T-helper 17 cell (primary cell): ENCODE results near the gene PLEKHH2. TPM values are rescaled to one million over a fixed set of nuclear protein-coding genes. Genes with fewer than 3 reads are reported as not detected.
"Not testable (repeated sequence)": the region's sequence is repeated elsewhere in the genome, so short reads cannot be mapped to it uniquely, and the experiment has no call there.

Source experiments
- ATAC-seq: fragments of 150-1000 bp; cut with Tn5 transposase; 2 replicates; pipeline ENCODE4 v1.10.0; 2021; ENCODE audit warnings: mild to moderate bottlenecking, moderate library complexity
- DNase-seq, 3 donors: peaks; one replicate each; pipeline versions ENCODE4 v3.0.0 to v3.0.0-alpha.2; 2020 to 2021
- H3K9me3 ChIP-seq: one replicate; pipeline ENCODE4 v1.7.0; 2013; ENCODE audit warnings: low read length, mild to moderate bottlenecking; ENCODE audit not compliant: control insufficient read depth, poor library complexity, severe bottlenecking
- H3K27ac Mint-ChIP-seq: one replicate; pipeline ENCODE4 v1.8.0; 2022; ENCODE audit warnings: mild to moderate bottlenecking, moderate library complexity, mixed read lengths
- H3K27me3 Mint-ChIP-seq: one replicate; pipeline ENCODE4 v1.8.0; 2022; ENCODE audit warnings: mixed read lengths
- H3K36me3 Mint-ChIP-seq: one replicate; pipeline ENCODE4 v1.8.0; 2022; ENCODE audit warnings: low read depth, mixed read lengths
- H3K4me1 Mint-ChIP-seq: one replicate; pipeline ENCODE4 v1.8.0; 2022; ENCODE audit warnings: mild to moderate bottlenecking, mixed read lengths
- H3K4me3 Mint-ChIP-seq: one replicate; pipeline ENCODE4 v1.8.0; 2022; ENCODE audit warnings: mild to moderate bottlenecking, moderate library complexity, mixed read lengths
- total RNA-seq, 4 donors: library from RNA in 2 of 4; stranded (reverse) in 2 of 4; gene quantifications; one replicate each; pipeline ENCODE4 v1.2.3 and lab custom pipeline; 2022 to 2026

The PLEKHH2 gene
- total RNA-seq, 2 donors from 2014 or later = 0.75 TPM; not detected in 1

DNA sequence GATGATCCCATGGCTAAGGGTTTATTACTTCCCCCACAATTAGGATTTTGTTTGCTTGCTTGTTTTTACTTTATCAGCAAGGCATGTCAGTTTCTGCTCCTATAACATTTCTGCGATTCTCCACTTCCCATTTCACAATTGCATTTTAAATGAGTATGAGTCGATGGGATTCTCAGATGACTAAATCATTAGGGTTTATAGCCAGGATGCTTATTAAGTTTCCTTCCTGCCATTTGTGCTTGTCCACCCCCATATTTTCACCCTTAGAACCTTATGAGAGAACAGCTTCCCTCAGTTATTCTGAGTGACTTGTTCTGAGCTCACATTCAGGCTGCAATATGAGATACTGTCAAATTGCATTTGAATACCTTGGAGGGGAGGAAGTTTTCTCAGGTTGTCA lies 77.1 kb downstream of the PLEKHH2 start:
- Mint-ChIP-seq H3K36me3 (no peaks in the 10 kb centered on the region), H3K4me1 (peaks cover 3% of the 10 kb centered on the region), H3K27me3 (peaks cover 11% of the 10 kb centered on the region), H3K4me3 (no peak overlapping the region), H3K27ac (no peak overlapping the region)
- DNase-seq (no peak), ATAC-seq (no peak)
- H3K9me3 ChIP-seq = no peaks in the 10 kb centered on the region

DNA sequence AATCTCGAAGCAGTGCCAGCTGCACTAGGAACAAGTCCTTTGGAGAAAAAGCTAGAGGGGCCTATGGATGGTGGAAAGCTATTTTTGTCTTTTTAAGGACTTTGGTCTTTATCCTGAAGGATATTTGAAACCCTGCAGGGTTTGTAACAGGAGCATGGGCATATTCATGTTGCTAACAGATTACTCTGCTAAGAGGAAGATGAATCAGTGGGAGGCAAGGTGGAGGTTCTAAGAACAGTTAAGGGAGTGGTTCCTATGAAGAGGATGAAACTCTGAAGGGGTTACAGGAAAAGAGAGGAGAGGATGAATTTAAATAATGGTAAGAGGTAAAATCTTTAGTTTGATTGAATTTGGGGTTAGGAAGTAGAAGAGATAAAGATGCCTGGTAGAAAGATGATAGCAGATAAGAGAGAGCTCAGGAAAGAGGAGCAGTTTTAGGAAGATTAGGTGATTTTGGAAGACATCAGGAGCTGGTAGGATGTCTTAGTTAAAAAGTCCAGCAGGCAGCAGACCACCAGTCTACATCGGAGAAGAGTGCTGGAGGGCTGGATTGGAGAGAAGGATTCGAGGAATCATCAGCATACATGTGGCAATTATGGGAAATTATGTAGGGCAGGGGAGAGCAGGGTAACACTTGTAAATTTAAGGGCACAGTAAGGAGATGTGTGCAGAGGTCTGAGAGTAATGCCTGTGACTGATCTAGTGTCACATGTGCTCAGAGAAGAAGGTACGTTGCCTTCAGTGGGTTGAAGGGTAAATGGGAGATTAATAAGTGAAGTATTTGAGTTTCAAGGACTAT lies 78.4 kb downstream of the PLEKHH2 start:
- peaks cover 11% of the 10 kb centered on the region for H3K27me3 Mint-ChIP-seq
- no peak for DNase-seq
- no peak overlapping the region for H3K27ac Mint-ChIP-seq
- peaks cover 3% of the 10 kb centered on the region for H3K4me1 Mint-ChIP-seq
- no peak overlapping the region for H3K4me3 Mint-ChIP-seq
- ATAC-seq = no peak
- H3K36me3 Mint-ChIP-seq = no peaks in the 10 kb centered on the region
- no peaks in the 10 kb centered on the region for H3K9me3 ChIP-seq

DNA sequence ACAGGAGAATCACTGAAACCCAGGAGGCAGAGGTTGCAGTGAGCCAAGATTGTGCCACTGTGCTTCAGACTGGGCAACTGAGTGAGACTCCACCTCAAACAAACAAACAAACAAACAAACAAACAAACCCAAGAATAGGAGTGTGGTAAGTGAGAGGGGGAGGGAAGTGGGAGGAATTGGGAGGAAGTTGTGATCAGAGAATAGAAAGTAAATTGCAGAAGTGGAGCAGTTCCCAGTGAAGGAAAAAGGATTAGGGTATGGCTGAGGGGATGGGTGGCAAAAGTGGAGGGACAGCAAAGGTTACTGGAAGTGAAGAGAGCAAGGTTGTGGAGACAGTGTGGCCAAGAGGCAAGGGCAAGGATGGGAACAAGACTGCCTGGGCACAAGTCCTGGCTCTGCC lies 80.3 kb downstream of the PLEKHH2 start:
- Mint-ChIP-seq H3K4me1 (peaks cover 3% of the 10 kb centered on the region), H3K27me3 (peaks cover 7% of the 10 kb centered on the region), H3K4me3 (no peak overlapping the region), H3K27ac (no peak overlapping the region), H3K36me3 (no peaks in the 10 kb centered on the region)
- no peaks in the 10 kb centered on the region for H3K9me3 ChIP-seq
- ATAC-seq (no peak), DNase-seq (no peak)

DNA sequence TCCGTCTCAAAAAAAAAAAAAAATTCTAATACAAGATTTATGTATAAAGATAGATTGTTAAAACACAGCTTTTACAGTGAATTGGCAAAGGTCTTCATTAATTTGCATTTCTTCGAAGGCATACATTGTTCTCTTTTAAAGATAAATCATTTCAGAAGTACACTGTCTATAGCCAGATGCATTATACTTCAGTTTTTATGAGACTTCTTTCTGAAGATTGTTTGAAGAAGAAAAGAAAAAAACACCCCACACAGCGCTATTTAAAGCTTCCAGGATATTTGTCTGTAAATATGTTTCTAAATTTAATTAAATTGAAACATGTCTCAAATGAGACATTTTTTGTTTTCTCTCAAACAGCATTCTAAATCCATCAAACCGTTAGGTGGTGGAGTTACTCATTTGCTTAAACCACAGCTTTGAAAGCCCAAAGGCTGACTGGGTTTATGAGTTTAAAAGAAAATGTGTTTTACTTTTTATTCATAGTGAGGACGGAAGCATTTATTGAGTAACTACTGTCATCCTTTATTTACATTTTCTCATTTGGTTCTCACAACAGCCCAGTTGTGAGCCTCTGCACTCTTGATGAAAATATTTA lies 81.6 kb downstream of the PLEKHH2 start:
- Mint-ChIP-seq H3K4me1 (peaks cover 3% of the 10 kb centered on the region), H3K4me3 (no peak overlapping the region), H3K36me3 (no peaks in the 10 kb centered on the region), H3K27me3 (peaks cover 8% of the 10 kb centered on the region), H3K27ac (no peak overlapping the region)
- ATAC-seq (no peak), DNase-seq (no peak)
- no peaks in the 10 kb centered on the region for H3K9me3 ChIP-seq

DNA sequence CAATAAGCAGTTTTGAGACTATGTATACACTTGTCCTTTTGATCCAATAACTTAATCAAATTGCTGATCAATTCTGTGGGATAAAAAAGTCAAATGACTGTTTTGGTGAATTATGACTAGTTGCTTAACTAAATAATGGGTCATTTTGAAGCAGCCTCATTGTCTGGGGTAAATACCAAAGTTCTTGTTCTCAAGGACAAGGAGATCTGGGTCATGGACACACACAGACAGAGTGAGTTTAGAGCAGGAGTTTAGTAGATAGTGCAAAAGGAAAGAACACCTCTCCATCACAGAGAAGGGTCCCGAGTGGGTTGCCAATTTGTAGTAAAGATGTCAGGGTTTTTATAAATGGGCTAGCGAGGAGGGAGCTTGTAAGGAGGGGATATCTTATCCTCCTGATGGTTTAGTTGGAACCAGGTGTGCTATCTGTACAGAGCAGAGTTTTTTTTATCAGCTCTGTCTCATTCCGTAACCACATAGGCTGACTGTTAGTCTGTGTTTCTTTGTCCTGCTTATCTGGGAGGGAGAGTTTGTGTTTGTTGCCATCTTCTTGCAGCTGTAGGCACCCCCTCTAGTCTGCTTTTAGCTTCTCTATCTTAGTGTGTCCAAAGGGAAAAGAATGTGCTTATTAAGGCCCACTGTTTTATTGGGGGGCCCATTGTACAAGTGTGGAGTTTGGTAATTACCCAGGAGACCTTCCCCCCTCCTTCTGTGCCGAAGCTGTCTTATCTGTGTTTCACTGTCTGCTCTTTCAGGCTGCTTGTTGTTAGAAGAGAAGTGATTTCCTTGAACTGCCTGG lies 87.9 kb downstream of the PLEKHH2 start:
- H3K27ac Mint-ChIP-seq = no peak overlapping the region
- H3K4me3 Mint-ChIP-seq = no peak overlapping the region
- H3K4me1 Mint-ChIP-seq = peaks cover 2% of the 10 kb centered on the region
- H3K27me3 Mint-ChIP-seq = peaks cover 23% of the 10 kb centered on the region
- no peaks in the 10 kb centered on the region for H3K36me3 Mint-ChIP-seq
- DNase-seq (no peak), ATAC-seq (no peak)
- no peaks in the 10 kb centered on the region for H3K9me3 ChIP-seq

DNA sequence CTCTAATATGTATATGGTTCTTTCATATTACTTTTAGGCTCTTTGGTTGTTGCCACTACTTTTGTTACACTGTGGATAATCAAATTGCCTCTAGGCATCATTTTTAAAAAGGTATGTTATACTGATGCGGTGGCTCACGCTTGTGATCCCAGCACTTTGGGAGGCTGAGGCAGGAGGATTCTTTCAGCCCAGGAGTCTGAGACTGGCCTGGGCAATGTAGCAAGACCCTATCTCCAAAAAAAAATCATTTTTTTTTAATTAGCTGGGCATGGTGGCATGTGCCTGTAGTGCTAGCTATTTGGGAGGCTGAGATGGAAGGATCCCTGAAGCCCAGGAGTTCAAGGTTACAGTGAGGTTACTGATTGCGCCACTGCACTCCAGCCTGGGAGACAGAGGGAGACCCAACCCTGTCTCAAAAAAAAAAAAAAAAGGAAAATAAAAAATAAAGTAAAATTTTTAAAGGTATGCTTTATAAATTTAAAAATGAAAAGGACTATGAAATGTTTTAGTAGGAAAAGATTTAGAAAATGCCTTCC lies 88.7 kb downstream of the PLEKHH2 start:
- Mint-ChIP-seq H3K4me1 (peaks cover 2% of the 10 kb centered on the region), H3K27ac (no peak overlapping the region), H3K27me3 (peaks cover 24% of the 10 kb centered on the region), H3K4me3 (no peak overlapping the region), H3K36me3 (no peaks in the 10 kb centered on the region)
- DNase-seq (no peak), ATAC-seq (no peak)
- no peaks in the 10 kb centered on the region for H3K9me3 ChIP-seq

DNA sequence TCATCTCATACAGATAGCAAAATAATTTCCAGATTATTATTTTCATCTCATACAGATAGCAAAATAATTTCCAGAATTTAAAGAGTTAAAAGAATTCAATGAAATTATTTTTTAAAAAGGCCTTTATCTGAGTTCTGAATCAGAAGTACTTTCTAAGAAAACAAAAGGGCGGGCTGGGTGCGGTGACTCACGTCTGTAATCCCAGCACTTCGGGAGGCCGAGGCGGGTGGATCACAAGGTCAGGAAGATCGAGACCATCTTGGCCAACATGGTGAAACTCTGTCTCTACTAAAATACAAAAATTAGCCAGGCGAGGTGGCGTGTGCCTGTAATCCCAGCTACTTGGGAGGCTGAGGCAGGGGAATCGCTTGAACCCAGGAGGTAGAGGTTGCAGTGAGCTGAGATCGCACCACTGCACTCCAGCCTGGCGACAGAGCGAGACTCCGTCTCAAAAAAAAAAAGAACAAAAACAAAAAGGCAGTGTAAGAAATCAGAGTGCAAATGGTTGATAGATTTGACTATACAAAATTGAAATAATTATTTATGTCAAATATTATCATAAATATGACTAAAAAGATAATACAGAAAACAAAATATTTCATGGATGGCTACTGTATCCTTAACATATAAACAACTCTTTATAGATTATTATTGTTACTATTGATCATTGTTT lies 90.0 kb downstream of the PLEKHH2 start:
- ATAC-seq, H3K4me1 Mint-ChIP-seq, H3K4me3 Mint-ChIP-seq, H3K27ac Mint-ChIP-seq, DNase-seq, H3K36me3 Mint-ChIP-seq, H3K9me3 ChIP-seq: not testable (repeated sequence)
- H3K27me3 Mint-ChIP-seq = peaks cover 28% of the 10 kb centered on the region

DNA sequence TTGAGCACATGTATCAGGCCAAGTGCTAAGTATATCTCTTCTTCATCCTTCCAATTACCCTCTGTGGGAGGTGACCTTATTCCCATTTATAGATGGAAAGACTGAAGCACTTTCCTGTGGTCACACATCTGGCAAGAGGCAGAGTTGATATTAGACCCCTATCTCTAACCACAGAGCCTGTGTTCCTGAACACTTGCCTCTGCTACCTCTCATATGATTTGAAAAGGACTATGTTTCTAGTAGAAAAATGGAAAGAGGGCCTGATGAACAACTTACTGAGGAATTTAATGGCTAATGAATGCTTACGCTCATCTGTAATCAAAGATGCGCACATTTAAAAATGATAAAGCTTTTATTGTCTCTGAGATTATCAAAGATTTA lies 90.6 kb downstream of the PLEKHH2 start:
- Mint-ChIP-seq H3K27me3 (peaks cover 34% of the 10 kb centered on the region), H3K4me3 (no peak overlapping the region), H3K36me3 (peaks cover 4% of the 10 kb centered on the region), H3K4me1 (peaks cover 2% of the 10 kb centered on the region), H3K27ac (no peak overlapping the region)
- ATAC-seq = no peak
- H3K9me3 ChIP-seq = no peaks in the 10 kb centered on the region
- no peak for DNase-seq

DNA sequence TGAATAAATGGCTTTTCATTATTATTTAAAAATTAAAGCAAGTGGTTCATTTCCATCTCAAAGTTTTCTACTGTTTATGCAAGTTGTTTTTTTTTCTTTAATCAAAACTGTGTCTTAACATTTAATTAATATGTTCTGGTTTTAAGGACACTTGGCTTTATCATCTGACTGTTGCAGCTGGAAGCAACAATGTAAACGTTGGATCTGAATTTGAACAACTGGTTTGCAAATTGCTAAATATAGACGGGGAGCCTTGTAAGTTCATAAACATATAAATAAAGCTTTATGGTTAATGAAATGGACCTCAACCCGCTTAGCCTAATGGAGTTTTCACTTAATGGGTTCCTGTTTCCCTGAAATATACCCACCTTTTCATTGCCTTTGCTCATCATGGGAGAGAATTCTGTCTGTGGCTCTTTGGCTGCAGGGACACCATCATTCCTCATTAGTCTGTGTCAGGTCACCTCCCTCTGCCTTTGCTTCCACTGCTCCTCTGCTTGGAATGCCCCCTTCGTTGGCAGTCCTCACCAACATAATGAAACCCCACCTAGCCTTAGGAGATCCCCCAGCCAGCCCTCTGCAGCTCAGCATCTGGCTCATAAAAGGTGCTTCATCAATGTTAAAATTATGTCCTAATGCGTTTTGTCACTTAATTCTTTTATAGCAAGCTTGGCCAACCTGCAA lies 92.6 kb downstream of the PLEKHH2 start:
- H3K27ac Mint-ChIP-seq = no peak overlapping the region
- ATAC-seq (no peak), DNase-seq (no peak)
- no peak overlapping the region for H3K4me3 Mint-ChIP-seq
- H3K4me1 Mint-ChIP-seq = peaks cover 2% of the 10 kb centered on the region
- peaks cover 4% of the 10 kb centered on the region for H3K36me3 Mint-ChIP-seq
- H3K9me3 ChIP-seq = no peaks in the 10 kb centered on the region
- peaks cover 33% of the 10 kb centered on the region for H3K27me3 Mint-ChIP-seq

DNA sequence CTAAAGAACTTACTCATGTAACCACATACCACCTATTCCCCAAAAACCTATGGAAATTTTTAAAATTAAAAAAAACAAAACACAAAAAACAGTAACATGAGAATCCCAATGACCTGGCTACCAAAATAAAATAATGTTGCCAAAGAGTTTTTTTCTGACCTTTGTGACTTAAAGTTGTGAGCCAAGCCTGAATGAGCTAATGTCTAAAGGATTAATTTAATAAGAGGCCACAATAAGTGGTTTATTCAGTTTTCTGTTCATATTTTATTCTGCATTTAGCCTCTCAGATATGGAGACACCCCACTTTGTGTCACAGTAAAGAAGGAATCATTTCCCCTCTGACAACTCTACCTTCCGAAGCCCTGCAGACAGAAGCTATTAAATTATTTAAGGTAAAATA lies 94.2 kb downstream of the PLEKHH2 start:
- no peaks in the 10 kb centered on the region for H3K9me3 ChIP-seq
- H3K36me3 Mint-ChIP-seq = peaks cover 4% of the 10 kb centered on the region
- peaks cover 33% of the 10 kb centered on the region for H3K27me3 Mint-ChIP-seq
- no peak for DNase-seq
- ATAC-seq = no peak
- no peak overlapping the region for H3K27ac Mint-ChIP-seq
- H3K4me1 Mint-ChIP-seq = no peaks in the 10 kb centered on the region
- no peak overlapping the region for H3K4me3 Mint-ChIP-seq

DNA sequence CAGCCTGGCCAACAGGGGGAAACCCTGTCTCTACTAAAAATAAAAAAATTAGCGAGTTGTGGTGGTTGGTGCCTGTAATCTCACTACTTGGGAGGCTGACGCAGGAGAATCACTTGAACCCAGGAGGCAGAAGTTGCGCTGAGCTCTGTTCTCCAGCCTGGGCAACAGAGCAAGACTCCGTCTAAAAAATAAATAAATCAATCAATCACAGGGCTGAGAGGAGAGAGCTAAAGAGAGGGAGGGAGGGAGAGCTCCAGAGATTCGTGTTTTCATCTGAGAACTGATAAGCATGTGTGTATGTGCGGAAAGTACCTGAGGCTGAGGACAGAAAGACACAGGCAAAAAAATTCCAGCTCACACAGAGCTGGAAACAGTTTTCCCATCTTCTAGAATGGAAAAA lies 99.6 kb downstream of the PLEKHH2 start:
- DNase-seq = no peak
- Mint-ChIP-seq H3K4me3 (no peak overlapping the region), H3K27ac (no peak overlapping the region), H3K4me1 (peaks cover 2% of the 10 kb centered on the region), H3K36me3 (peaks cover 5% of the 10 kb centered on the region), H3K27me3 (peaks cover 48% of the 10 kb centered on the region)
- ATAC-seq = no peak
- H3K9me3 ChIP-seq = no peaks in the 10 kb centered on the region

DNA sequence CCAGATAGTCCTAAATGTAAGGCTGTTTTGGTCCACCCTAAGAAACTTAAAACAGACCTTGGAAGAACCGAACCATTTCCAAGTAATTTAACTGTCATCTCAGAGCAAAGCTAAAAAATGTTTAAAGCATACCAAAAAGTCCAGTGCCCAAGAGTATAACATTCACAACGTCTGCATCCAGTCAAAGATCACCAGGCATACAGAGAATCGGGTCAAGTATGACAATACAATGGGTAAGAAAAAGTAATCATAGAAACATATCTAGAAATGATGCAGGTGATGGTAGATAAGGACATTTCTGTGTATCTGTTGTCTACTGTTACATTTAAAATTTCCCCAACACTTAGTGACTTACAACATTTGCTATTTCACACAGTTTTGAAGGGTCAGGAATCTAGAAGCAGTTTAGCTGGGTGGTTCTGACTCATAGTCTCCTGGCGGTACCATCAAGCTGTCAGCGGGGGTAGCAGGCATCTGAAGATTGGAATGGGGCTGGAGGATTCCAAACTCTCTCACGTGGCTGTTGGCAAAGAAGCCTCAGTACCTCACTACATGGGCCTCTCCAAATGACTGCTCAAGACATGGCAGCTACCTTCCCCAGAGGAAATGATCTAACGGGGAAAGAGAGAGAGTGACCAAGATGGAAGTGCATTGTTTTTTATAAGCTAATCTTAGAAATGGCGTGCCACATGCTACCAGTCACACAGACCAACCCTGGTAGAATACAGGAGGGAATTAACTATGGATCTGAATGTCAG lies 100.2 kb downstream of the PLEKHH2 start:
- DNase-seq = no peak
- H3K4me3 Mint-ChIP-seq = no peak overlapping the region
- peaks cover 5% of the 10 kb centered on the region for H3K36me3 Mint-ChIP-seq
- no peak for ATAC-seq
- no peaks in the 10 kb centered on the region for H3K9me3 ChIP-seq
- peaks cover 2% of the 10 kb centered on the region for H3K4me1 Mint-ChIP-seq
- no peak overlapping the region for H3K27ac Mint-ChIP-seq
- H3K27me3 Mint-ChIP-seq = peaks cover 42% of the 10 kb centered on the region
